GM23338 (cell line): ENCODE results near the gene PRKCH. TPM values are rescaled to one million over a fixed set of nuclear protein-coding genes. Genes with fewer than 3 reads are reported as not detected.

Source experiments
- CREB1 ChIP-seq: fragments of 250-450 bp; sonication (Bioruptor Pico); IDR thresholded peaks from 2 replicates; pipeline ENCODE4 v1.5.0; 2020; ENCODE audit warnings: low read depth, mild to moderate bottlenecking, moderate library complexity
- POLR2AphosphoS5 ChIP-seq: IDR thresholded peaks from 2 replicates; pipeline ENCODE4 v1.6.1; 2016; ENCODE audit warnings: antibody characterized with exemption, low read depth
- ZNF331 ChIP-seq: fragments of 250-450 bp; sonication (Bioruptor Pico); IDR thresholded peaks from 2 replicates; pipeline ENCODE4 v1.5.0; 2020; ENCODE audit warnings: low read depth, mild to moderate bottlenecking, moderate library complexity
- polyA plus RNA-seq: library from polyadenylated mRNA; unstranded; fragments of >200 nt; fragmentation: Nextera tagmentation; extraction: Ambion mirVana; gene quantifications from 2 replicates; pipeline ENCODE4 v1.2.1, GENCODE V29; 2016
- total RNA-seq: library from RNA; depleted of rRNA; stranded (reverse); fragments of >200 nt; shearing (Covaris generic); gene quantifications from 2 replicates; pipeline ENCODE4 v1.2.3, GENCODE V29; 2014
- TF ChIP-seq, protein P1 (sequence below): fragments of 250-450 bp; sonication (Bioruptor Pico); IDR thresholded peaks from 2 replicates; pipeline ENCODE4 v1.5.0; 2020; ENCODE audit warnings: mild to moderate bottlenecking, moderate library complexity
- TF ChIP-seq, protein P2 (sequence below): IDR thresholded peaks from one replicate; pipeline ENCODE4 v1.6.1; 2018; ENCODE audit warnings: antibody characterized with exemption; ENCODE audit not compliant: unreplicated experiment
- TF ChIP-seq, protein P3 (sequence below), 2 experiments: fragments of 200-600 bp in 1 of 2; sonication (generic) in 1 of 2; conservative IDR thresholded peaks; 2 replicates each; pipeline versions ENCODE4 v1.5.1 to v1.6.1; 2016 to 2017; ENCODE audit warnings: antibody characterized with exemption in 2 of 2, low read depth in 2 of 2, mild to moderate bottlenecking in 2 of 2, moderate library complexity in 1 of 2

The PRKCH gene
- total and polyA plus RNA-seq, 2 experiments from 2014 or later = 5.4 to 10.1 TPM

DNA sequence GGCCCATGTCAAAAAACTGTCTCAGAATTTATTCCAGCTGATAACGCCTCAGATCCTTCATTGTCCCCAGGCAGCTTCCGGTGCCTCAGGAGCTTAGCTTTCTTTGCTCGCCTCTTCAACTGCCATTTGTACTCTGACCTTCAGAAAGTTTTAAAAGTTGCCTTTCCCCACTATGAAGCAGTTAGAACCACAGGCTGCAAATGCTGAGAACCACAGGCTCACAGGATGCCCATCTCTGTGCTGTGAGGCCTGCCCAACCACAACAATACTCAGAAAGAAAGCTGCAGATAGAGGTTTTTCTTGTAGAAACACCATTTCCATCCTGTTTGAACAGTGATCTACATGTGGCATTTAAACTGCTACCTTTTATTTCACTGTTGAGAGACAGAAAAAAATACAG lies 131.1 kb downstream of the PRKCH start (continued):
- TF ChIP-seq, protein P1, sequence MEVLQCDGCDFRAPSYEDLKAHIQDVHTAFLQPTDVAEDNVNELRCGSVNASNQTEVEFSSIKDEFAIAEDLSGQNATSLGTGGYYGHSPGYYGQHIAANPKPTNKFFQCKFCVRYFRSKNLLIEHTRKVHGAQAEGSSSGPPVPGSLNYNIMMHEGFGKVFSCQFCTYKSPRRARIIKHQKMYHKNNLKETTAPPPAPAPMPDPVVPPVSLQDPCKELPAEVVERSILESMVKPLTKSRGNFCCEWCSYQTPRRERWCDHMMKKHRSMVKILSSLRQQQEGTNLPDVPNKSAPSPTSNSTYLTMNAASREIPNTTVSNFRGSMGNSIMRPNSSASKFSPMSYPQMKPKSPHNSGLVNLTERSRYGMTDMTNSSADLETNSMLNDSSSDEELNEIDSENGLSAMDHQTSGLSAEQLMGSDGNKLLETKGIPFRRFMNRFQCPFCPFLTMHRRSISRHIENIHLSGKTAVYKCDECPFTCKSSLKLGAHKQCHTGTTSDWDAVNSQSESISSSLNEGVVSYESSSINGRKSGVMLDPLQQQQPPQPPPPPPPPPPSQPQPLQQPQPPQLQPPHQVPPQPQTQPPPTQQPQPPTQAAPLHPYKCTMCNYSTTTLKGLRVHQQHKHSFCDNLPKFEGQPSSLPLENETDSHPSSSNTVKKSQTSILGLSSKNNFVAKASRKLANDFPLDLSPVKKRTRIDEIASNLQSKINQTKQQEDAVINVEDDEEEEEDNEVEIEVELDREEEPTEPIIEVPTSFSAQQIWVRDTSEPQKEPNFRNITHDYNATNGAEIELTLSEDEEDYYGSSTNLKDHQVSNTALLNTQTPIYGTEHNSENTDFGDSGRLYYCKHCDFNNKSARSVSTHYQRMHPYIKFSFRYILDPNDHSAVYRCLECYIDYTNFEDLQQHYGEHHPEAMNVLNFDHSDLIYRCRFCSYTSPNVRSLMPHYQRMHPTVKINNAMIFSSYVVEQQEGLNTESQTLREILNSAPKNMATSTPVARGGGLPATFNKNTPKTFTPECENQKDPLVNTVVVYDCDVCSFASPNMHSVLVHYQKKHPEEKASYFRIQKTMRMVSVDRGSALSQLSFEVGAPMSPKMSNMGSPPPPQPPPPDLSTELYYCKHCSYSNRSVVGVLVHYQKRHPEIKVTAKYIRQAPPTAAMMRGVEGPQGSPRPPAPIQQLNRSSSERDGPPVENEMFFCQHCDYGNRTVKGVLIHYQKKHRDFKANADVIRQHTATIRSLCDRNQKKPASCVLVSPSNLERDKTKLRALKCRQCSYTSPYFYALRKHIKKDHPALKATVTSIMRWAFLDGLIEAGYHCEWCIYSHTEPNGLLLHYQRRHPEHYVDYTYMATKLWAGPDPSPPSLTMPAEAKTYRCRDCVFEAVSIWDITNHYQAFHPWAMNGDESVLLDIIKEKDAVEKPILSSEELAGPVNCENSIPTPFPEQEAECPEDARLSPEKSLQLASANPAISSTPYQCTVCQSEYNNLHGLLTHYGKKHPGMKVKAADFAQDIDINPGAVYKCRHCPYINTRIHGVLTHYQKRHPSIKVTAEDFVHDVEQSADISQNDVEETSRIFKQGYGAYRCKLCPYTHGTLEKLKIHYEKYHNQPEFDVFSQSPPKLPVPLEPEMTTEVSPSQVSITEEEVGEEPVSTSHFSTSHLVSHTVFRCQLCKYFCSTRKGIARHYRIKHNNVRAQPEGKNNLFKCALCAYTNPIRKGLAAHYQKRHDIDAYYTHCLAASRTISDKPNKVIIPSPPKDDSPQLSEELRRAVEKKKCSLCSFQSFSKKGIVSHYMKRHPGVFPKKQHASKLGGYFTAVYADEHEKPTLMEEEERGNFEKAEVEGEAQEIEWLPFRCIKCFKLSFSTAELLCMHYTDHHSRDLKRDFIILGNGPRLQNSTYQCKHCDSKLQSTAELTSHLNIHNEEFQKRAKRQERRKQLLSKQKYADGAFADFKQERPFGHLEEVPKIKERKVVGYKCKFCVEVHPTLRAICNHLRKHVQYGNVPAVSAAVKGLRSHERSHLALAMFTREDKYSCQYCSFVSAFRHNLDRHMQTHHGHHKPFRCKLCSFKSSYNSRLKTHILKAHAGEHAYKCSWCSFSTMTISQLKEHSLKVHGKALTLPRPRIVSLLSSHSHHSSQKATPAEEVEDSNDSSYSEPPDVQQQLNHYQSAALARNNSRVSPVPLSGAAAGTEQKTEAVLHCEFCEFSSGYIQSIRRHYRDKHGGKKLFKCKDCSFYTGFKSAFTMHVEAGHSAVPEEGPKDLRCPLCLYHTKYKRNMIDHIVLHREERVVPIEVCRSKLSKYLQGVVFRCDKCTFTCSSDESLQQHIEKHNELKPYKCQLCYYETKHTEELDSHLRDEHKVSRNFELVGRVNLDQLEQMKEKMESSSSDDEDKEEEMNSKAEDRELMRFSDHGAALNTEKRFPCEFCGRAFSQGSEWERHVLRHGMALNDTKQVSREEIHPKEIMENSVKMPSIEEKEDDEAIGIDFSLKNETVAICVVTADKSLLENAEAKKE = no peak
- TF ChIP-seq, protein P2, sequence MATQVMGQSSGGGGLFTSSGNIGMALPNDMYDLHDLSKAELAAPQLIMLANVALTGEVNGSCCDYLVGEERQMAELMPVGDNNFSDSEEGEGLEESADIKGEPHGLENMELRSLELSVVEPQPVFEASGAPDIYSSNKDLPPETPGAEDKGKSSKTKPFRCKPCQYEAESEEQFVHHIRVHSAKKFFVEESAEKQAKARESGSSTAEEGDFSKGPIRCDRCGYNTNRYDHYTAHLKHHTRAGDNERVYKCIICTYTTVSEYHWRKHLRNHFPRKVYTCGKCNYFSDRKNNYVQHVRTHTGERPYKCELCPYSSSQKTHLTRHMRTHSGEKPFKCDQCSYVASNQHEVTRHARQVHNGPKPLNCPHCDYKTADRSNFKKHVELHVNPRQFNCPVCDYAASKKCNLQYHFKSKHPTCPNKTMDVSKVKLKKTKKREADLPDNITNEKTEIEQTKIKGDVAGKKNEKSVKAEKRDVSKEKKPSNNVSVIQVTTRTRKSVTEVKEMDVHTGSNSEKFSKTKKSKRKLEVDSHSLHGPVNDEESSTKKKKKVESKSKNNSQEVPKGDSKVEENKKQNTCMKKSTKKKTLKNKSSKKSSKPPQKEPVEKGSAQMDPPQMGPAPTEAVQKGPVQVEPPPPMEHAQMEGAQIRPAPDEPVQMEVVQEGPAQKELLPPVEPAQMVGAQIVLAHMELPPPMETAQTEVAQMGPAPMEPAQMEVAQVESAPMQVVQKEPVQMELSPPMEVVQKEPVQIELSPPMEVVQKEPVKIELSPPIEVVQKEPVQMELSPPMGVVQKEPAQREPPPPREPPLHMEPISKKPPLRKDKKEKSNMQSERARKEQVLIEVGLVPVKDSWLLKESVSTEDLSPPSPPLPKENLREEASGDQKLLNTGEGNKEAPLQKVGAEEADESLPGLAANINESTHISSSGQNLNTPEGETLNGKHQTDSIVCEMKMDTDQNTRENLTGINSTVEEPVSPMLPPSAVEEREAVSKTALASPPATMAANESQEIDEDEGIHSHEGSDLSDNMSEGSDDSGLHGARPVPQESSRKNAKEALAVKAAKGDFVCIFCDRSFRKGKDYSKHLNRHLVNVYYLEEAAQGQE = no peak
- TF ChIP-seq, protein P3, sequence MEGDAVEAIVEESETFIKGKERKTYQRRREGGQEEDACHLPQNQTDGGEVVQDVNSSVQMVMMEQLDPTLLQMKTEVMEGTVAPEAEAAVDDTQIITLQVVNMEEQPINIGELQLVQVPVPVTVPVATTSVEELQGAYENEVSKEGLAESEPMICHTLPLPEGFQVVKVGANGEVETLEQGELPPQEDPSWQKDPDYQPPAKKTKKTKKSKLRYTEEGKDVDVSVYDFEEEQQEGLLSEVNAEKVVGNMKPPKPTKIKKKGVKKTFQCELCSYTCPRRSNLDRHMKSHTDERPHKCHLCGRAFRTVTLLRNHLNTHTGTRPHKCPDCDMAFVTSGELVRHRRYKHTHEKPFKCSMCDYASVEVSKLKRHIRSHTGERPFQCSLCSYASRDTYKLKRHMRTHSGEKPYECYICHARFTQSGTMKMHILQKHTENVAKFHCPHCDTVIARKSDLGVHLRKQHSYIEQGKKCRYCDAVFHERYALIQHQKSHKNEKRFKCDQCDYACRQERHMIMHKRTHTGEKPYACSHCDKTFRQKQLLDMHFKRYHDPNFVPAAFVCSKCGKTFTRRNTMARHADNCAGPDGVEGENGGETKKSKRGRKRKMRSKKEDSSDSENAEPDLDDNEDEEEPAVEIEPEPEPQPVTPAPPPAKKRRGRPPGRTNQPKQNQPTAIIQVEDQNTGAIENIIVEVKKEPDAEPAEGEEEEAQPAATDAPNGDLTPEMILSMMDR (conservative IDR thresholded peaks at IDR 0.05; ENCODE audit: low read depth in 2 of 2) = no peak
- TF ChIP-seq ZNF331 (CRISPR knock-in tag) (no peak), CREB1 (CRISPR knock-in tag) (no peak), POLR2AphosphoS5 (no peak)
